ENCODE data around the gene ABTB2. TPM values are rescaled to one million over a fixed set of nuclear protein-coding genes. Genes with fewer than 3 reads are reported as not detected.
A peak's percentile ranks its signal among the peaks of the same experiment; 100 is the strongest.

Gene ABTB2
- total and polyA plus RNA-seq, 2 experiments from 2014 or later: 8.7 to 9.9 TPM

- TF ChIP-seq EZH2 (IDR thresholded peaks at IDR 0.05; ENCODE audit: insufficient read depth, poor library complexity, severe bottlenecking) (no peak), EZH2phosphoT487 (IDR thresholded peaks at IDR 0.05; ENCODE audit: insufficient read depth, low read depth) (no peak)
- Histone ChIP-seq H3K9ac (0 out of 2 replicates have a peak overlapping the region, but pooled peaks have one; percentile 26), H3K36me3 (ENCODE audit: low read depth) (peaks cover 5% of the 10 kb centered on the region; the same call in 1 of the 2 replicates), H3K4me1 (ENCODE audit: insufficient read depth) (no peaks in the 10 kb centered on the region), H2AFZ (no peak overlapping the region; the same call in 1 of the 2 replicates), H3K4me3 (peak overlapping the region; percentile 63), H3K79me2 (ENCODE audit: insufficient read depth) (no peaks in the 10 kb centered on the region), H3K9me2 (ENCODE audit: insufficient read depth) (no peaks in the 10 kb centered on the region), H3K4me2 (ENCODE audit: unreplicated experiment) (peak overlapping the region; percentile 86), H3K9me3 (ENCODE audit: low read depth) (no peaks in the 10 kb centered on the region), H3K27ac (no peak overlapping the region), H4K20me1 (ENCODE audit: insufficient read depth) (no peaks in the 10 kb centered on the region), H3F3A (ENCODE audit: insufficient read depth) (0 out of 2 replicates have a peak, but pooled peaks cover 6% of the 10 kb centered on the region), H3K27me3 (replicated peaks; ENCODE audit: insufficient read depth) (no peaks in the 10 kb centered on the region)
- WGBS, 2 experiments (ENCODE audit: low coverage in 1 of 2, low lambda C conversion rate in 2 of 2, missing lambda C conversion rate in 2 of 2): 8 to 10% methylated on average over 20 to 28 of the region's 33 CpGs
- in situ Hi-C loops (cut with MboI): loop anchor here (5.0 to 10.0 kb wide), 2 partner anchors 183 to 320 kb away; partner anchors contain the start of gene ABTB2
- DNase-seq: peak; percentile 91
These were observed 183.3 kb downstream of the ABTB2 start for GRCh38 chr11:34174412-34175041.

DNA sequence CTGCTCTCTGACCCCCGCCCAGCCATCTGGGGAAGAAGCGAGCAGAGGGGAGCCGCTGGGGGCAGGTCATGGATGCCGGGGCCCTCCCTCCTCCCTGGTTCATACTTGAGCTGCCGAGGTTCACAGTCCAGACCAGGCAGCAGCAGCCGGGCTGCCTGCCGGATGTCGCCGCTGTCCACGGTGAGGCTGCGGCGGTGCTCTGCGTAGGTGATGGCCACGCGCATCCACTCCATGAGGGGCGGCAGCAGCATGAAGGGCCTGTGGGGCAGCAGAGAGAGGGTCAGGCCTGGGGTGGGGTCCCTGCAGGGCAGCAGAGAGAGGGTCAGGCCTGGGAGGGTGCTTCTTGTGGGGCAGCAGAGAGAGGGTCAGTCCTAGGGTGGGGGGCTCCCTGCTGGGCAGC, 184.8 kb downstream of the ABTB2 start:
- H3K9ac ChIP-seq: no peak overlapping the region
- peaks cover 5% of the 10 kb centered on the region; the same call in 1 of the 2 replicates for H3K36me3 ChIP-seq (ENCODE audit: low read depth)
- H3K9me2 ChIP-seq (ENCODE audit: insufficient read depth): no peaks in the 10 kb centered on the region
- H3F3A ChIP-seq (ENCODE audit: insufficient read depth): 0 out of 2 replicates have a peak, but pooled peaks cover 6% of the 10 kb centered on the region
- H3K4me1 ChIP-seq (ENCODE audit: insufficient read depth): no peaks in the 10 kb centered on the region
- H3K79me2 ChIP-seq (ENCODE audit: insufficient read depth): no peaks in the 10 kb centered on the region
- H3K4me3 ChIP-seq: no peak overlapping the region
- no peak for TF ChIP-seq EZH2 (IDR thresholded peaks at IDR 0.05; ENCODE audit: insufficient read depth, poor library complexity, severe bottlenecking)
- no peak for TF ChIP-seq EZH2phosphoT487 (IDR thresholded peaks at IDR 0.05; ENCODE audit: insufficient read depth, low read depth)
- H3K9me3 ChIP-seq (ENCODE audit: low read depth): no peaks in the 10 kb centered on the region
- in situ Hi-C loops (cut with MboI): loop anchor here (10.0 kb wide), 1 partner anchor 322 kb away; no protein-coding TSS in a partner anchor
- no peaks in the 10 kb centered on the region for H4K20me1 ChIP-seq (ENCODE audit: insufficient read depth)
- no peak for DNase-seq
- 97 to 98% methylated on average over 16 of the region's 16 CpGs for WGBS, 2 experiments (ENCODE audit: low coverage in 1 of 2, low lambda C conversion rate in 2 of 2, missing lambda C conversion rate in 2 of 2)
- no peak overlapping the region for H3K27ac ChIP-seq
- no peak overlapping the region for H2AFZ ChIP-seq
- no peak overlapping the region for H3K4me2 ChIP-seq (ENCODE audit: unreplicated experiment)
- H3K27me3 ChIP-seq (replicated peaks; ENCODE audit: insufficient read depth): no peaks in the 10 kb centered on the region

DNA sequence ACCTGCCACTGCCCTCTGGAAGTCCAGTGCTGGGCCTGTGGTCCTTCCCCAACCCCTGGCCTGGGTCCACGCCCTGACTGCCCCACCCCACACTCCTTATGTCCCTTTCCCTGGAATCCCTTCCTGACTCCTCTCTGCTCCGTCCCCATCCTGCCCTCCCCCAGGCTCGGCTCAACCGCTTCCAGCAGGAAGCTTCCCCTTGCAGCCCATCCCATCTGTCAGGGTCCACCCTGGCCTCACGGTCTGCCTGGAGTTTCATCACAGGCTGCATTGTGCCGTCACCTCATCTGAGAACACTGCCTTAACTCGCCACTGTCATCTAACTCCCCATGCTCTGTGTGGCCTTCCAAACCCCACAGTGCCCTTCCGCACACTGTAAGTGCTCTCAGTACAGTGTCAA, 188.1 kb downstream of the ABTB2 start:
- H3K79me2 ChIP-seq (ENCODE audit: insufficient read depth): no peaks in the 10 kb centered on the region
- H3K27ac ChIP-seq: no peak overlapping the region
- H2AFZ ChIP-seq: no peak overlapping the region
- H3K9me3 ChIP-seq (ENCODE audit: low read depth): no peaks in the 10 kb centered on the region
- TF ChIP-seq EZH2phosphoT487 (IDR thresholded peaks at IDR 0.05; ENCODE audit: insufficient read depth, low read depth): no peak
- no peak for TF ChIP-seq EZH2 (IDR thresholded peaks at IDR 0.05; ENCODE audit: insufficient read depth, poor library complexity, severe bottlenecking)
- in situ Hi-C loops (cut with MboI): loop anchor here (10.0 kb wide), 1 partner anchor 325 kb away; no protein-coding TSS in a partner anchor
- no peaks in the 10 kb centered on the region for H3K9me2 ChIP-seq (ENCODE audit: insufficient read depth)
- WGBS, 2 experiments (ENCODE audit: low coverage in 1 of 2, low lambda C conversion rate in 2 of 2, missing lambda C conversion rate in 2 of 2): 76 to 84% methylated on average over 8 of the region's 8 CpGs
- no peaks in the 10 kb centered on the region for H4K20me1 ChIP-seq (ENCODE audit: insufficient read depth)
- H3K4me3 ChIP-seq: no peak overlapping the region
- H3K27me3 ChIP-seq (replicated peaks; ENCODE audit: insufficient read depth): no peaks in the 10 kb centered on the region
- no peak for DNase-seq
- no peak overlapping the region for H3K9ac ChIP-seq
- H3F3A ChIP-seq (ENCODE audit: insufficient read depth): no peaks in the 10 kb centered on the region
- H3K36me3 ChIP-seq (ENCODE audit: low read depth): peaks cover 5% of the 10 kb centered on the region; the same call in 1 of the 2 replicates
- H3K4me1 ChIP-seq (ENCODE audit: insufficient read depth): no peaks in the 10 kb centered on the region
- no peak overlapping the region for H3K4me2 ChIP-seq (ENCODE audit: unreplicated experiment)

DNA sequence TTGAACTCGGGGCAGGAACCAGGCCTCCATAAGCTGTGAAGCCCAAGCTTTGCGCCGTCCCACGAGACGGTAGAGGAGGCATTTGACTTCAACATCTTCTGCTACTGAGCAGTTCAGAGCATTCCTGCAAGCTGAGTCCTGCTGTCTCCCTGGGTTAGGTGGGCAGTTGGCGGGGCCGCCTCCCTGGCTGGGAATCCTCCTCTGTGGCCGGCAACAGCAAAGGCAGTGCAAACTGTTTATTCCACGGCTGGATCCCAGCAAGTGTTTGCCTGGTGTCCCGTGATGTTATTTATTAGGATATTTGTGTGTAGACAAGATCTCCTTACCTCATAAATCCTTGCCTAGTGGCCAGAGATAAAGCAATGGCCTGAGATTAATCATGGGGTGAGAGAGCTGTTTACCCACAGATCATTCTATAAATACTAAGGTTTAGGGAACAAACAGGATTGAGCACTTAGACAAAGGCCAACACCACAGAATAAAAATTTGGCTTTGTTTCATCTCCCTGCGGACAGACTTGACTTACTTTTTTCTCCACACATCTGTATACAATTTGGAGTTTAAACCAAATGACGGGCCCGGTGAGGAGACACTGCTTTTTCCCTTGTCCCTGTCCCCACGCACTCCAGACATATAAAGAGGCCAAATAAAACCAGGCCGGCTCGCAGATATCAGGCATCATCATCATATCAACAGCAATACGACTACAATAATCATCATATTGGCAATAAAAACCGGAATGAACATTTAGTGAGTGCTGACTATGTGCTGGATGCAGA, 189.0 kb downstream of the ABTB2 start:
- Histone ChIP-seq H3F3A (ENCODE audit: insufficient read depth) (no peaks in the 10 kb centered on the region), H3K4me3 (no peak overlapping the region), H3K36me3 (ENCODE audit: low read depth) (peaks cover 5% of the 10 kb centered on the region; the same call in 1 of the 2 replicates), H3K9ac (no peak overlapping the region), H3K27me3 (replicated peaks; ENCODE audit: insufficient read depth) (no peaks in the 10 kb centered on the region), H3K9me3 (ENCODE audit: low read depth) (no peaks in the 10 kb centered on the region), H3K4me2 (ENCODE audit: unreplicated experiment) (no peak overlapping the region), H3K27ac (no peak overlapping the region), H2AFZ (no peak overlapping the region), H3K79me2 (ENCODE audit: insufficient read depth) (no peaks in the 10 kb centered on the region), H4K20me1 (ENCODE audit: insufficient read depth) (no peaks in the 10 kb centered on the region), H3K9me2 (ENCODE audit: insufficient read depth) (no peaks in the 10 kb centered on the region), H3K4me1 (ENCODE audit: insufficient read depth) (no peaks in the 10 kb centered on the region)
- DNase-seq: no peak
- 77 to 79% methylated on average over 18 of the region's 18 CpGs for WGBS, 2 experiments (ENCODE audit: low coverage in 1 of 2, low lambda C conversion rate in 2 of 2, missing lambda C conversion rate in 2 of 2)
- in situ Hi-C loops (cut with MboI): no loop called here
- no peak for TF ChIP-seq EZH2 (IDR thresholded peaks at IDR 0.05; ENCODE audit: insufficient read depth, poor library complexity, severe bottlenecking)
- TF ChIP-seq EZH2phosphoT487 (IDR thresholded peaks at IDR 0.05; ENCODE audit: insufficient read depth, low read depth): no peak

Measured in GM23248 (cell line).